Prostate gland (tissue), 2 donors: ENCODE data around the gene ABCA13.
"Not testable (repeated sequence)": the region's sequence is repeated elsewhere in the genome, so short reads cannot be mapped to it uniquely, and the experiment has no call there.

Source experiments
- CTCF ChIP-seq, 4 experiments: fragments of 200-600 bp in 2 of 4; fragments of 450-650 bp in 2 of 4; sonication (generic) in 2 of 4; IDR thresholded peaks; 1 replicate in 3 of 4; 2 replicates in 1 of 4; pipeline ENCODE4 v1.5.1; 2016 to 2019; ENCODE audit warnings: antibody characterized with exemption in 4 of 4, mild to moderate bottlenecking in 2 of 4, moderate library complexity in 2 of 4
- POLR2A ChIP-seq: fragments of 450-650 bp; IDR thresholded peaks from one replicate; pipeline ENCODE4 v1.6.1; 2016; ENCODE audit warnings: antibody characterized with exemption, mild to moderate bottlenecking

GRCh38 chr7:48147690-48148089 is 23.6 kb upstream of the ABCA13 start:
- not testable (repeated sequence) for TF ChIP-seq POLR2A; CTCF (IDR thresholded peaks at IDR 0.05)
